CD4-positive, alpha-beta T cell (primary cell): ENCODE data around the gene FOCAD. TPM values are rescaled to one million over a fixed set of nuclear protein-coding genes. Genes with fewer than 3 reads are reported as not detected.

Experiments
- ATAC-seq: fragments of 200-7000 bp; cut with Tn5 transposase; one replicate; pipeline ENCODE4 v1.10.0; 2022; ENCODE audit warnings: mild to moderate bottlenecking; ENCODE audit not compliant: poor library complexity
- CTCF ChIA-PET: fragments of 350-600 bp; sonication (Branson Sonifier 250); formaldehyde crosslinking; loops from one replicate; lab custom pipeline; 2021; ENCODE audit warnings: antibody characterized with exemption, inconsistent platforms; lab: Charles Lee
- POLR2A ChIA-PET: fragments of 350-600 bp; sonication (Branson Sonifier 250); formaldehyde crosslinking; loops from one replicate; lab custom pipeline; 2021; ENCODE audit warnings: antibody characterized with exemption, inconsistent platforms; lab: Charles Lee
- DNase-seq, 14 experiments: peaks; one replicate each; pipeline ENCODE4 v3.0.0-alpha.2; 2013 to 2020; ENCODE audit warnings: mixed read lengths in 2 of 14
- H3K27ac ChIP-seq, 2 donors: one replicate each; pipeline versions ENCODE4 v1.5.1 to v1.7.0; 2013; ENCODE audit warnings: low read length in 2 of 2, low read depth in 1 of 2, mild to moderate bottlenecking in 1 of 2
- H3K27me3 ChIP-seq, 2 experiments: 1 replicate in 1 of 2; 2 replicates in 1 of 2; pipeline versions ENCODE4 v1.6.1 to v1.7.0; 2013; ENCODE audit warnings: low read length in 2 of 2, control low read depth in 1 of 2, mild to moderate bottlenecking in 1 of 2, moderate library complexity in 1 of 2; ENCODE audit not compliant: insufficient read depth in 2 of 2, control insufficient read depth in 1 of 2
- H3K36me3 ChIP-seq: one replicate; pipeline ENCODE4 v1.6.1; 2013; ENCODE audit warnings: low read length, control low read depth; ENCODE audit not compliant: insufficient read depth
- H3K4me1 ChIP-seq: one replicate; pipeline ENCODE4 v1.6.1; 2013; ENCODE audit warnings: low read length, control low read depth; ENCODE audit not compliant: insufficient read depth
- H3K4me3 ChIP-seq: one replicate; pipeline ENCODE4 v1.5.1; 2013; ENCODE audit warnings: mild to moderate bottlenecking, low read length, moderate library complexity
- H3K9me3 ChIP-seq, 2 experiments: 1 replicate in 1 of 2; 2 replicates in 1 of 2; pipeline versions ENCODE4 v1.6.1 to v1.7.0; 2013; ENCODE audit warnings: low read length in 2 of 2, mild to moderate bottlenecking in 2 of 2, control low read depth in 1 of 2, moderate library complexity in 1 of 2; ENCODE audit not compliant: control insufficient read depth in 1 of 2, insufficient read depth in 1 of 2
- H3K27ac Mint-ChIP-seq: one replicate; pipeline ENCODE4 v1.8.0; 2020; ENCODE audit warnings: mixed read lengths
- H3K27me3 Mint-ChIP-seq: one replicate; pipeline ENCODE4 v1.8.0; 2021; ENCODE audit warnings: mixed read lengths
- H3K36me3 Mint-ChIP-seq: one replicate; pipeline ENCODE4 v1.8.0; 2021; ENCODE audit warnings: low read depth, mixed read lengths
- H3K4me1 Mint-ChIP-seq: one replicate; pipeline ENCODE4 v1.8.0; 2021; ENCODE audit warnings: low read depth, mixed read lengths
- H3K4me3 Mint-ChIP-seq: one replicate; pipeline ENCODE4 v1.8.0; 2020; ENCODE audit warnings: mild to moderate bottlenecking, mixed read lengths
- H3K9me3 Mint-ChIP-seq: one replicate; pipeline ENCODE4 v1.8.0; 2020; ENCODE audit warnings: mixed read lengths
- intact Hi-C, 2 experiments: fragments of 100-400 bp; cut with DNase I in 1 of 2; cut with micrococcal nuclease in 1 of 2; formaldehyde crosslinking; loops; one replicate each; pipeline versions ENCODE4 v1.15.1 to v1.9.0; 2023 to 2025; cut with DNase I, micrococcal nuclease
- total RNA-seq, 174 experiments: library from RNA in 2 of 174; stranded (reverse) in 2 of 174; gene quantifications; one replicate each; pipeline ENCODE4 v1.2.3 and lab custom pipeline; 2021 to 2026
- TF ChIP-seq, protein P1 (sequence below): fragments of 200-600 bp; IDR thresholded peaks from one replicate; pipeline ENCODE4 v1.8.0; 2022; ENCODE audit warnings: antibody characterized with exemption, mild to moderate bottlenecking

The FOCAD gene
- total RNA-seq, 2 experiments from 2014 or later, result 12.4 to 14.1 TPM

- Histone ChIP-seq H3K4me1 (peaks cover 3% of the 10 kb centered on the region), H3K4me3 (no peak overlapping the region), H3K27ac (no peak overlapping the region), H3K36me3 (peaks cover 14% of the 10 kb centered on the region), H3K9me3 (no peaks in the 10 kb centered on the region), H3K27me3 (no peaks in the 10 kb centered on the region)
- TF ChIP-seq, protein P1, sequence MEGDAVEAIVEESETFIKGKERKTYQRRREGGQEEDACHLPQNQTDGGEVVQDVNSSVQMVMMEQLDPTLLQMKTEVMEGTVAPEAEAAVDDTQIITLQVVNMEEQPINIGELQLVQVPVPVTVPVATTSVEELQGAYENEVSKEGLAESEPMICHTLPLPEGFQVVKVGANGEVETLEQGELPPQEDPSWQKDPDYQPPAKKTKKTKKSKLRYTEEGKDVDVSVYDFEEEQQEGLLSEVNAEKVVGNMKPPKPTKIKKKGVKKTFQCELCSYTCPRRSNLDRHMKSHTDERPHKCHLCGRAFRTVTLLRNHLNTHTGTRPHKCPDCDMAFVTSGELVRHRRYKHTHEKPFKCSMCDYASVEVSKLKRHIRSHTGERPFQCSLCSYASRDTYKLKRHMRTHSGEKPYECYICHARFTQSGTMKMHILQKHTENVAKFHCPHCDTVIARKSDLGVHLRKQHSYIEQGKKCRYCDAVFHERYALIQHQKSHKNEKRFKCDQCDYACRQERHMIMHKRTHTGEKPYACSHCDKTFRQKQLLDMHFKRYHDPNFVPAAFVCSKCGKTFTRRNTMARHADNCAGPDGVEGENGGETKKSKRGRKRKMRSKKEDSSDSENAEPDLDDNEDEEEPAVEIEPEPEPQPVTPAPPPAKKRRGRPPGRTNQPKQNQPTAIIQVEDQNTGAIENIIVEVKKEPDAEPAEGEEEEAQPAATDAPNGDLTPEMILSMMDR, result no peak
- H3K27me3 Mint-ChIP-seq, result no peaks in the 10 kb centered on the region
- no peaks in the 10 kb centered on the region for H3K9me3 Mint-ChIP-seq
- H3K4me1 Mint-ChIP-seq, result no peaks in the 10 kb centered on the region
- peaks cover 74% of the 10 kb centered on the region for H3K36me3 Mint-ChIP-seq
- intact Hi-C loops, result no loop called here
- ATAC-seq (no peak), DNase-seq (no peak)
- ChIA-PET POLR2A (no interaction called here), CTCF (no interaction called here)
- no peak overlapping the region for H3K27ac Mint-ChIP-seq
- no peak overlapping the region for H3K4me3 Mint-ChIP-seq
These were observed 304.0 kb downstream of the FOCAD start for GRCh38 chr9:20988061-20988460.

GRCh38 chr9:20988671-20989315 lies 304.7 kb downstream of the FOCAD start:
- Histone ChIP-seq H3K9me3 (no peaks in the 10 kb centered on the region), H3K4me3 (no peak overlapping the region), H3K4me1 (peaks cover 3% of the 10 kb centered on the region), H3K36me3 (peaks cover 15% of the 10 kb centered on the region), H3K27ac (no peak overlapping the region), H3K27me3 (no peaks in the 10 kb centered on the region)
- Mint-ChIP-seq H3K36me3 (peaks cover 76% of the 10 kb centered on the region), H3K4me1 (no peaks in the 10 kb centered on the region), H3K27ac (no peak overlapping the region), H3K4me3 (no peak overlapping the region), H3K27me3 (no peaks in the 10 kb centered on the region), H3K9me3 (no peaks in the 10 kb centered on the region)
- DNase-seq, result no peak
- intact Hi-C loops, result no loop called here
- ChIA-PET POLR2A (no interaction called here), CTCF (interaction anchor here (0.7 kb wide), 1 partner anchor 31 kb away, joined by 3 read pairs; no protein-coding TSS in a partner anchor)
- TF ChIP-seq, protein P1, result no peak
- no peak for ATAC-seq

GRCh38 chr9:20989923-20990341 lies 305.9 kb downstream of the FOCAD start:
- Mint-ChIP-seq H3K4me3 (no peak overlapping the region), H3K9me3 (no peaks in the 10 kb centered on the region), H3K27ac (no peak overlapping the region), H3K27me3 (no peaks in the 10 kb centered on the region), H3K4me1 (no peaks in the 10 kb centered on the region), H3K36me3 (peaks cover 82% of the 10 kb centered on the region)
- H3K36me3 ChIP-seq, result peaks cover 21% of the 10 kb centered on the region
- H3K4me1 ChIP-seq, result peaks cover 3% of the 10 kb centered on the region
- ATAC-seq (no peak), DNase-seq (no peak)
- no peaks in the 10 kb centered on the region for H3K9me3 ChIP-seq
- no peak overlapping the region for H3K27ac ChIP-seq
- H3K4me3 ChIP-seq, result no peak overlapping the region
- intact Hi-C loops, result no loop called here
- H3K27me3 ChIP-seq, result no peaks in the 10 kb centered on the region
- TF ChIP-seq, protein P1, result no peak
- CTCF ChIA-PET, result interaction anchor here (0.7 kb wide), 1 partner anchor 32 kb away, joined by 3 read pairs; no protein-coding TSS in a partner anchor
- POLR2A ChIA-PET, result no interaction called here
